Measurements from ENCODE around the gene NEURL3.

NEURL3 gene

GRCh38 chr2:96509114-96509846 lies 4.1 kb upstream of the NEURL3 start:
- peak; percentile 99 for FAIRE-seq
- TF ChIP-seq TAF1 (IDR thresholded peaks at IDR 0.05; ENCODE audit: borderline replicate concordance, low read depth, low read length) (no peak), POLR2AphosphoS5 (IDR thresholded peaks at IDR 0.05; ENCODE audit: low read depth, low read length) (no peak), POLR2A (IDR thresholded peaks at IDR 0.05; ENCODE audit: low read depth, low read length) (no peak)
- peak; percentile 80 for DNase-seq (ENCODE audit: insufficient read length)

GRCh38 chr2:96508521-96509113 lies 3.5 kb upstream of the NEURL3 start:
- DNase-seq (ENCODE audit: insufficient read length) (no peak), FAIRE-seq (peak; percentile 27)
- TF ChIP-seq POLR2AphosphoS5 (IDR thresholded peaks at IDR 0.05; ENCODE audit: low read depth, low read length) (no peak), POLR2A (IDR thresholded peaks at IDR 0.05; ENCODE audit: low read depth, low read length) (no peak), TAF1 (IDR thresholded peaks at IDR 0.05; ENCODE audit: borderline replicate concordance, low read depth, low read length) (no peak)

- TF ChIP-seq POLR2AphosphoS5 (IDR thresholded peaks at IDR 0.05; ENCODE audit: low read depth, low read length) (no peak), POLR2A (IDR thresholded peaks at IDR 0.05; ENCODE audit: low read depth, low read length) (no peak), TAF1 (IDR thresholded peaks at IDR 0.05; ENCODE audit: borderline replicate concordance, low read depth, low read length) (no peak)
- DNase-seq (ENCODE audit: insufficient read length) (peak; percentile 90), FAIRE-seq (peak; percentile 65)
Observed at GRCh38 chr2:96507957-96508520, 2.9 kb upstream of the NEURL3 start.

GRCh38 chr2:96506907-96507240 lies 1.7 kb upstream of the NEURL3 start:
- TF ChIP-seq POLR2A (IDR thresholded peaks at IDR 0.05; ENCODE audit: low read depth, low read length) (no peak), TAF1 (IDR thresholded peaks at IDR 0.05; ENCODE audit: borderline replicate concordance, low read depth, low read length) (no peak), POLR2AphosphoS5 (IDR thresholded peaks at IDR 0.05; ENCODE audit: low read depth, low read length) (no peak)
- FAIRE-seq, result no peak

GRCh38 chr2:96506016-96506906 lies 1.1 kb upstream of the NEURL3 start:
- TF ChIP-seq POLR2AphosphoS5 (IDR thresholded peaks at IDR 0.05; ENCODE audit: low read depth, low read length) (no peak), TAF1 (IDR thresholded peaks at IDR 0.05; ENCODE audit: borderline replicate concordance, low read depth, low read length) (no peak), POLR2A (IDR thresholded peaks at IDR 0.05; ENCODE audit: low read depth, low read length) (no peak)
- DNase-seq (ENCODE audit: insufficient read length) (no peak), FAIRE-seq (no peak)

More at GRCh38 chr2:96506907-96507240, 1.7 kb upstream of the NEURL3 start:
- DNase-seq (ENCODE audit: insufficient read length), result no peak

- DNase-seq (ENCODE audit: insufficient read length) (no peak), FAIRE-seq (no peak)
- TF ChIP-seq TAF1 (IDR thresholded peaks at IDR 0.05; ENCODE audit: borderline replicate concordance, low read depth, low read length) (no peak), POLR2AphosphoS5 (IDR thresholded peaks at IDR 0.05; ENCODE audit: low read depth, low read length) (no peak)
Observed at GRCh38 chr2:96503637-96504243, 1.4 kb downstream of the NEURL3 start.

- DNase-seq (ENCODE audit: insufficient read length), result no peak
- TF ChIP-seq TAF1 (IDR thresholded peaks at IDR 0.05; ENCODE audit: borderline replicate concordance, low read depth, low read length) (no peak), POLR2AphosphoS5 (IDR thresholded peaks at IDR 0.05; ENCODE audit: low read depth, low read length) (no peak), POLR2A (IDR thresholded peaks at IDR 0.05; ENCODE audit: low read depth, low read length) (no peak)
- FAIRE-seq, result peak; percentile 77
Observed at GRCh38 chr2:96502891-96503636, 2.1 kb downstream of the NEURL3 start.

GRCh38 chr2:96501886-96502810 lies 3.0 kb downstream of the NEURL3 start:
- no peak for FAIRE-seq
- no peak for TF ChIP-seq TAF1 (IDR thresholded peaks at IDR 0.05; ENCODE audit: borderline replicate concordance, low read depth, low read length)
- TF ChIP-seq POLR2A (IDR thresholded peaks at IDR 0.05; ENCODE audit: low read depth, low read length), result no peak
- no peak for TF ChIP-seq POLR2AphosphoS5 (IDR thresholded peaks at IDR 0.05; ENCODE audit: low read depth, low read length)

GRCh38 chr2:96501471-96501874 lies 3.7 kb downstream of the NEURL3 start:
- peak; percentile 84 for FAIRE-seq
- no peak for DNase-seq (ENCODE audit: insufficient read length)
- no peak for TF ChIP-seq TAF1 (IDR thresholded peaks at IDR 0.05; ENCODE audit: borderline replicate concordance, low read depth, low read length)
- TF ChIP-seq POLR2A (IDR thresholded peaks at IDR 0.05; ENCODE audit: low read depth, low read length), result no peak
- TF ChIP-seq POLR2AphosphoS5 (IDR thresholded peaks at IDR 0.05; ENCODE audit: low read depth, low read length), result no peak

More at GRCh38 chr2:96501886-96502810, 3.0 kb downstream of the NEURL3 start:
- DNase-seq (ENCODE audit: insufficient read length), result no peak

All from GM12892 (cell line).